HG03097 (cell line): Measurements from ENCODE around the gene POLE.

Experiments
- ATAC-seq: cut with Tn5 transposase; IDR thresholded peaks from one replicate; pipeline ENCODE4 v1.9.1; 2021; ENCODE audit not compliant: unreplicated experiment, low FRiP score

POLE gene

DNA sequence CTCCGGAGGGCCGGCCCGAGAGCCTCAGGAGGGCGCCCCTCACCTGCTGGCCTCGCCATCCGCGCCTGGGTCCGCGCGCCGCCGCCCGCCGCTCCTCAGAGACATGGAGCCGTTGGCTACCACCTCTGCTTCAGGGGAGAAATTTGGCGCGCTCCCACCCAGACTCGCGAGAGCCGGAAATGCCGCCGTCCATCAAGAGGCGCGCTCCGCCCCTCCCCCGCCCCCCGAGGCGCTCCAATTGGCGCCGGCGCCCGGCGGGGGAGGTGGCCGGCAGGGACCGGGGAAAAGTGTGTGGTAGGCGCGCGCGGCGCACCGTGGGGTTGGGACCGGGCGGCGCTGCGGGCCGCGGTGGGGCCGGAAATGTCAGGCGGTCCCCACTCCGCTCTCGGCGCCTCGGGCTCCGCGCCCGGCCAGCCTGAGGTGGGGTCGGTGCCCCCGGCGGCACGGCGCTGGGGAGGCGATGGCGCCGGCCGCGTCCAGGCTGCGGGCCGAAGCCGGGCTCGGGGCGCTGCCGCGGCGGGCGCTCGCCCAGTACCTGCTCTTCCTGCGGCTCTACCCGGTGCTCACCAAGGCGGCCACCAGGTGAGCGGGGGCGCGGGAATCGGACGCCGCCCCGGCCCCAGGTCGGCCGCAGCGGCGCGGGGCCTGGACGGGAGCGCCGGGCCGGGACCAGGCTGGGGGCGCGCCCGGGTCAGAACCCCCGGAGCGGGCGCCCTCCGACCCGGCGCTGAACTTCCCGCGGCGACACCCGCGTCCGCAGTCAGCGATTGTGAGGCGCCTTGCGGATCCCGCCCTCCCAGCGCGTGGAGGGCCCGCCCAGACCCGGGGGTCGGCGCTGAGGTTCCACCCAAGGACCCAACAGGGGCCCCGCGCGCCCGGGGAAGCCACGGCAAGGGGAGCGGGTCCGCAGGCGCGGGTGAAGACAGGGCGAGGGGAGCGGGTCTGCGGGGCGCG lies at the start of gene POLE, which contains the start of gene PXMP2:
POLE (minus strand) TSS at position 132 of the 954 bp plus-strand sequence; CDS start at position 105, 27 bp downstream.
PXMP2 (plus strand) TSS at position 377 of the 954 bp plus-strand sequence; CDS start at position 461, 84 bp downstream.
- peak; percentile 83 for ATAC-seq

DNA sequence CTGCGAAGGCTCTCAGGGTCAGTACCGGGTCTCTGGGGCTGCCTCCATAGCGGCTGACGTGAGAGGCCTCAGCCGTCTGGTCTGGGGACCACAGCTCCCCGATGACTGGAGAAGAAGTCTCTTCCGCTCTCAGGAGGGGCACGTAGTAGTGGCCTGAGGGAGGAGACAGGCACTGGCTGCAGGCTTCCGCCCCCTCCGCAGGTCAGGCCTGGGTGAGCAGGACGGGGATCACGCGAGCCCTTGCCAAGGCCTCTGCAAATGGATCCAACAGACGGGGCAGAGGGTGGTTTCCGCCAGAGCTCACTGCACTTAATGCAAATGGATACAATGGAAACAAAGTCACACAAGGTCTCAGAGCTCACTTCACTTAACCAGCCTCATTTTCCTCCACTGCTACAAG lies 49.8 kb upstream of the POLE start:
- no peak for ATAC-seq

DNA sequence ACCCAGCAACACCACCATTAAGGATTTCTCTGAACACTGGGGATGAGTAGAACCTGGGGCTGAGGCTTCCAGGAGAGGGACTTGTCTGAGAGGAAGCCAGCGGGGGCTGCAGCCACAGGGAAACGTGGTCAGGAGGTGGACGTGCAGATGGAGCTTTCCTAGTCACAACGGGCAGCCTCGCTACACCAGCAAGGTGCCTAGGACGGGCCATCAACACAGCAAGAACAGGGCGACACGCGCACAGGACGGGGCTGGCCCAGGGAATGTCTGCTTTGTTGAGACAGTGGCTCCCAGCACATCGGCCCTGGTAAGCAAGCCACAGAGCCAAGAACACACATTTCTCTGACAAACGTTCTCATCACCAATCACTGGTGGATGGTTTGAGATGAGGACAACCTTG lies 49.2 kb upstream of the POLE start:
- ATAC-seq: no peak

- no peak for ATAC-seq
These were observed 48.4 kb upstream of the POLE start for GRCh38 chr12:132735496-132735895.

- ATAC-seq: no peak
These were observed 47.1 kb upstream of the POLE start for GRCh38 chr12:132734206-132734605.

GRCh38 chr12:132731574-132731973 lies 44.4 kb upstream of the POLE start:
- ATAC-seq: no peak

DNA sequence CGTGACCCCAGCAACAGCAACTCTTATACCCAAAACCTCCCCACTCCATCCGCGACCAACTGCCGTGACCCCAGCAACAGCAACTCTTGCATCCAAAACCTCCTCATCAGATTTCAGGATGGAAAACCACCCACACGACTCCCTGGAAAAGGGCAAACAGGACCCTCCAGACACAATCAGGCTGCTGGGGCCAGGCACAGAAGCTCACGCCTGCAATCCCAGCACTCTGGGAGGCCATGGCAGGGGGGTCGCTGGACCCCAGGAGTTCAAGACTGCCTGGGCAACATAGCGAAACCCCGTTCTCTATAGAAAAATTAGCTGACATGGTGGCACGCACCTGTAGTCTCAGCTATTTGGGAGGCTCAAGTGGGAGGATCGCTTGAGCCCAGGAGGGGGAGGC lies 43.2 kb upstream of the POLE start:
- no peak for ATAC-seq

- no peak for ATAC-seq
These were observed 42.6 kb upstream of the POLE start for GRCh38 chr12:132729541-132730320.

GRCh38 chr12:132728502-132728901 lies 41.4 kb upstream of the POLE start:
- ATAC-seq: no peak

- no peak for ATAC-seq
These were observed 40.1 kb upstream of the POLE start for GRCh38 chr12:132727091-132727794.

- no peak for ATAC-seq
These were observed 39.2 kb upstream of the POLE start for GRCh38 chr12:132726386-132726785.

- no peak for ATAC-seq
These were observed 37.5 kb upstream of the POLE start for GRCh38 chr12:132724506-132725241.

DNA sequence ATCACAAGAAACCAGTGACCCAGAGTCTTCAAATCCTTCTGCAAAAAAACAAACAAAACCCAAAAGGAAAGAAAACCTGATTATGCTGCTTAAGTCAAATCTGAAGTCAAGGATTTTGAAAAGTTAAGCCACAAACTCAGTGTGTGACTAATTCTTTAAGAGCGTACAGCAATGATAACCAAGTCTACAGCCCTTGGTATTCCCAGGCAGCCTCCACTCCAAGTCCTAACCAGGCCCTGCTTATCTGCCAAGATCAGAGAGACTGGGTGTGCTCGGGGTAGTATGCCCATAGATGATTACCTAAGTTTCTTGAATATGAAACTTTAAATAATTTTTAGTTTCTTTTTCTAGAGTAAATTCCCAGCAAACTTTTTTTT lies 36.6 kb upstream of the POLE start:
- ATAC-seq: no peak

DNA sequence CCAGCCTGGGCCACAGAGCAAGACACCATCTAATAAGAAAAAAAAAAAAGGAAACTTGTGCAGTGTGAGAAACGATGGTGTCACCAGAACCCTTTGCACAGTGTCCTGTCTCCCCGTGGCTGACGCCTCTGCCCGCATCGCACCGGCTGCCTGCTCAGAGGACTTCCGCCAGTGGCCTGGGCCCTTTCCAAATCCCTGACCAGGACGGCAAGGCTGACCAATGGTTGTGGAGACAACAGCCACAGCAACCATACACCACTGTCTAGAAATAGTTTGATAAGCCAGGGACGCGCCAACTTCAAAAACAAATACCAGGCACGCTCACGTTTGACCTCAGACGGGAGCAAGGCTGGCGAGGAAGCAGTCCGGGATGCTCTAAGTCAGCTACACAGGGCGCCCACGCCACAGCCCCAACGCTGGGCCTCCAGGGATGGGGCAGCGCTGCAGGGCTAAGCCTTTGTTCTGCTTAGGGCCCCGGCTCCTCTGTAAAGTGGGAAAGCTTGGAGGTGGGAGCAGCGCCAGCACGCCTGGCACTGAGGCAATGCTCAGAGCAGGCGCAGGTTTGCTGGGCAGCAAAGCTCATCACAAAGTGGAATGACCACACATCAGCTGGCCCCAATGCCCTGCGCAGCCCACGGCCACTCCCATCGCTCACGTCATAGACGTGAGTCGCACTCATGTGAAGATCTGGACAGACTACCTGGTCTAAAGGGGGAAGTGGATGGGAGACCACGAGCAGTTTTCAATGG lies 36.0 kb upstream of the POLE start:
- no peak for ATAC-seq

GRCh38 chr12:132720606-132721345 lies 33.6 kb upstream of the POLE start:
- no peak for ATAC-seq

- no peak for ATAC-seq
These were observed 32.8 kb upstream of the POLE start for GRCh38 chr12:132719954-132720324.

- no peak for ATAC-seq
These were observed 32.2 kb upstream of the POLE start for GRCh38 chr12:132719141-132719953.

DNA sequence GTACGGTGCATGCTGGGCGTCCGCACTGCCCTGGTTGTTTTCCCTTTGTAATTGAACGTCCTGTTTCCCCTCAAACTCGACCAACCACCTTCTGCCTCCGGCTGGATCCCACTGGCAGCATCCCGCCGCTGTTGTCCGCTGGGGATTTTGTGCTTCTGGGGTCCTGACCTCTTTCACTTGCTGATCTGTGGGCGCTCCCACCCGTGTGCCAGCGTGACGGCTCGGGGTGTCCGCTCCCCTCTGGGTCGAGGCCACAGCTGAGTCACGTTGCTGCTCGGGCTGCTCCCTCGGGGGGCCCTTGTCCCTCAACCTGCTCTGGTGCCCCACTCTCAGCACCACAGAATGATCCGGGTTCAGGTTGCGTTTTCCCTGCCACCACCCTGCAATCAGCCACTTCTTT lies 31.5 kb upstream of the POLE start:
- no peak for ATAC-seq
